HCT116 (cell line): Measurements from ENCODE around the gene OLFML1. TPM values are rescaled to one million over a fixed set of nuclear protein-coding genes. Genes with fewer than 3 reads are reported as not detected.

Experiments used
- ATAC-seq: fragments of 200-7000 bp; cut with Tn5 transposase; 2 replicates; pipeline ENCODE4 v1.9.1; 2020; ENCODE audit warnings: mild to moderate bottlenecking, moderate library complexity
- BruUV-seq: library from RNA; stranded (reverse); fragments of 400-500 nt; replicated peaks from 2 replicates; lab custom pipeline; 2021; lab: Mats Ljungman, UMichigan
- CTCF ChIA-PET: fragments of 300-600 bp; sonication (Branson Sonifier 250); formaldehyde crosslinking; loops from one replicate; lab custom pipeline; 2021; ENCODE audit warnings: antibody characterized with exemption; lab: Charles Lee
- POLR2A ChIA-PET: fragments of 300-600, 350-600 bp; sonication (Branson Sonifier 250); formaldehyde crosslinking; loops from one replicate; lab custom pipeline; 2021; ENCODE audit warnings: antibody characterized with exemption; lab: Charles Lee
- RAD21 ChIA-PET, 2 experiments: fragments of 300-600 bp; sonication (Branson Sonifier 250); formaldehyde crosslinking; loops; one replicate each; lab custom pipeline; 2023; ENCODE audit warnings: low total read pairs in 2 of 2; ENCODE audit not compliant: uncharacterized antibody in 2 of 2, unreplicated experiment in 2 of 2, low non-redundant PET in 1 of 2; lab: Charles Lee
- DNase-seq: peaks from one replicate; pipeline ENCODE4 v3.0.0-alpha.2; 2010; ENCODE audit warnings: low read depth, low spot score
- H2AFZ ChIP-seq: fragments of 200-600 bp; shearing (Covaris generic), sonication (generic); 2 replicates; pipeline ENCODE4 v1.6.1; 2017; ENCODE audit warnings: low read depth, mixed run types, mixed read lengths, antibody characterized with exemption, low read length; ENCODE audit not compliant: poor library complexity, severe bottlenecking
- H3K27ac ChIP-seq: 2 replicates; pipeline ENCODE4 v1.5.1; 2012; ENCODE audit warnings: low read depth, low read length
- H3K27me3 ChIP-seq: fragments of 200-600 bp; sonication (generic); 2 replicates; pipeline ENCODE4 v1.6.1; 2016; ENCODE audit warnings: mixed run types, low read length, mixed read lengths; ENCODE audit not compliant: insufficient read depth
- H3K36me3 ChIP-seq, 2 experiments: fragments of 200-500 bp in 1 of 2; fragments of 200-600 bp in 1 of 2; sonication (Bioruptor generic) in 1 of 2; sonication (generic) in 1 of 2; 2 replicates each; pipeline versions ENCODE4 v1.5.1 to v1.6.1; 2014 to 2016; ENCODE audit warnings: low read length in 2 of 2, inconsistent platforms in 1 of 2, mixed read lengths in 1 of 2, mixed run types in 1 of 2; ENCODE audit not compliant: insufficient read depth in 2 of 2, control insufficient read depth in 1 of 2
- H3K4me1 ChIP-seq, 2 experiments: fragments of 200-600 bp in 1 of 2; sonication (generic) in 1 of 2; 2 replicates each; pipeline versions ENCODE4 v1.5.1 to v1.6.1; 2012 to 2017; ENCODE audit warnings: low read length in 2 of 2, inconsistent platforms in 1 of 2, mild to moderate bottlenecking in 1 of 2, mixed read lengths in 1 of 2, mixed run types in 1 of 2, moderate library complexity in 1 of 2; ENCODE audit not compliant: insufficient read depth in 2 of 2, control insufficient read depth in 1 of 2
- H3K4me2 ChIP-seq: fragments of 200-600 bp; sonication (generic); 2 replicates; pipeline ENCODE4 v1.6.1; 2017; ENCODE audit warnings: mixed run types, low read length, mixed read lengths
- H3K4me3 ChIP-seq, 2 experiments: fragments of 200-600 bp in 1 of 2; sonication (generic) in 1 of 2; replicated peaks in 1 of 2; 2 replicates each; pipeline ENCODE4 v1.5.1; 2011 to 2016; ENCODE audit warnings: low read length in 2 of 2, control low read depth in 1 of 2, low read depth in 1 of 2, mild to moderate bottlenecking in 1 of 2, mixed read lengths in 1 of 2, mixed run types in 1 of 2
- H3K79me2 ChIP-seq: fragments of 200-600 bp; sonication (generic); 2 replicates; pipeline ENCODE4 v1.6.1; 2017; ENCODE audit warnings: mild to moderate bottlenecking, mixed run types, low read length, moderate library complexity, mixed read lengths; ENCODE audit not compliant: insufficient read depth
- H3K9ac ChIP-seq: fragments of 200-600 bp; sonication (generic); 2 replicates; pipeline ENCODE4 v1.6.1; 2016; ENCODE audit warnings: low read length, mixed read lengths
- H3K9me2 ChIP-seq: fragments of 200-600 bp; sonication (generic), shearing (Covaris generic); 2 replicates; pipeline ENCODE4 v1.6.1; 2017; ENCODE audit warnings: mixed run types, mild to moderate bottlenecking, moderate library complexity; ENCODE audit not compliant: insufficient read depth
- H3K9me3 ChIP-seq, 2 experiments: fragments of 200-500 bp in 1 of 2; fragments of 200-600 bp in 1 of 2; sonication (Bioruptor generic) in 1 of 2; sonication (generic) in 1 of 2; 2 replicates each; pipeline ENCODE4 v1.6.1; 2014 to 2017; ENCODE audit warnings: low read length in 2 of 2, mixed read lengths in 2 of 2, inconsistent platforms in 1 of 2, low read depth in 1 of 2, mild to moderate bottlenecking in 1 of 2, mixed run types in 1 of 2, moderate library complexity in 1 of 2; ENCODE audit not compliant: control insufficient read depth in 1 of 2, insufficient read depth in 1 of 2
- H4K20me1 ChIP-seq: fragments of 200-600 bp; sonication (generic), shearing (Covaris generic); 2 replicates; pipeline ENCODE4 v1.6.1; 2017; ENCODE audit warnings: mixed run types, mild to moderate bottlenecking, moderate library complexity; ENCODE audit not compliant: insufficient read depth
- CBX3 ChIP-seq: IDR thresholded peaks from 2 replicates; pipeline ENCODE4 v1.6.1; 2012; ENCODE audit warnings: low read depth
- CTCF ChIP-seq, 3 experiments: fragments of 200-600 bp in 1 of 3; sonication (generic) in 1 of 3; IDR thresholded peaks in 2 of 3; conservative IDR thresholded peaks in 1 of 3; 2 replicates each; pipeline ENCODE4 v1.5.1; 2012 to 2017; ENCODE audit warnings: low read depth in 2 of 3, low read length in 2 of 3, antibody characterized with exemption in 1 of 3, borderline replicate concordance in 1 of 3, control low read depth in 1 of 3, mild to moderate bottlenecking in 1 of 3, mixed read lengths in 1 of 3, mixed run types in 1 of 3, moderate library complexity in 1 of 3; ENCODE audit not compliant: insufficient read depth in 1 of 3
- FOSL1 ChIP-seq: IDR thresholded peaks from 2 replicates; pipeline ENCODE4 v1.6.1; 2012; ENCODE audit warnings: low read depth
- RAD21 ChIP-seq: IDR thresholded peaks from 2 replicates; pipeline ENCODE4 v1.6.1; 2012; ENCODE audit warnings: low read depth, mild to moderate bottlenecking
- SIN3A ChIP-seq: IDR thresholded peaks from 2 replicates; pipeline ENCODE4 v1.6.1; 2012; ENCODE audit warnings: low read depth
- SP1 ChIP-seq: IDR thresholded peaks from 2 replicates; pipeline ENCODE4 v1.6.1; 2012; ENCODE audit warnings: low read depth
- SRF ChIP-seq: IDR thresholded peaks from 2 replicates; pipeline ENCODE4 v1.6.1; 2012; ENCODE audit warnings: low read depth
- ZBTB33 ChIP-seq: IDR thresholded peaks from 2 replicates; pipeline ENCODE4 v1.6.1; 2011; ENCODE audit warnings: mild to moderate bottlenecking, low read length, moderate library complexity; ENCODE audit not compliant: insufficient replicate concordance; ENCODE audit errors: extremely low read depth
- ZFX ChIP-seq: fragments of 450-650 bp; IDR thresholded peaks from 2 replicates; pipeline ENCODE4 v1.6.1; 2017
- ZNF274 ChIP-seq: fragments of 200-500 bp; sonication (Bioruptor generic); IDR thresholded peaks from 2 replicates; pipeline ENCODE4 v1.6.1; 2014; ENCODE audit warnings: mild to moderate bottlenecking, low read depth, low read length, inconsistent platforms
- intact Hi-C: fragments of 100-400 bp; cut with micrococcal nuclease; formaldehyde crosslinking; loops from 2 replicates; pipeline ENCODE4 v1.10.0; 2022
- total RNA-seq: library from RNA; stranded (reverse); gene quantifications from one replicate; pipeline ENCODE4 v1.2.1, GENCODE V29; 2021; ENCODE audit not compliant: unreplicated experiment
- TF ChIP-seq, protein P1 (sequence below): IDR thresholded peaks from 2 replicates; pipeline ENCODE4 v1.6.1; 2012
- TF ChIP-seq, protein P2 (sequence below): IDR thresholded peaks from 2 replicates; pipeline ENCODE4 v1.6.1; 2012; ENCODE audit warnings: low read depth
- TF ChIP-seq, protein P3 (sequence below): IDR thresholded peaks from 2 replicates; pipeline ENCODE4 v1.6.1; 2012

OLFML1 gene
- total RNA-seq, 1 experiment from 2014 or later, result not detected

DNA sequence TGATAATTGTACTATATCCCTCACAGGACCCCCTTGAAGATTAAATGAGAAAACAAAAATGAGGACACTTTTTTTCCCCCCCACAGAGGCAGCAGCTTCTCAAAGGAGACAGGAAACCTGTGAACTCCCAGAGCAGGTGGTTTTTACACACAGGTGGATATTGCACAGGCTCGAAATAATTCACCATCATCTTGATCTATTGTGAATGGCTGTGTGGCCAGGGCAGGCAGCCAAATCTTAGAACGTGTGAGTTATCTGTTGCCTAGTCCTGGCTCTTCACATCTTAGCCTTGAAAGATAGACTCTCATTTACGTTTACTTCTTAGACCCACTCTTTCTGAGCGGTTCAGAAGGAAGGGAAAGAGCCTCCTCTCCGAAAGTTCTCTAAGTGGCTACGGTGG, 52.0 kb downstream of the OLFML1 start:
- no peak for DNase-seq
- H3K9me3 ChIP-seq, result no peaks in the 10 kb centered on the region
- H3K9me2 ChIP-seq, result no peaks in the 10 kb centered on the region
- peaks cover 7% of the 10 kb centered on the region; the same call in 1 of the 2 replicates for H3K27me3 ChIP-seq
- BruUV-seq, result no TSS peak
- H3K36me3 ChIP-seq, result no peaks in the 10 kb centered on the region
- no peak overlapping the region for H3K9ac ChIP-seq
- CTCF ChIA-PET, result no interaction called here
- no peaks in the 10 kb centered on the region for H3K4me1 ChIP-seq
- RAD21 ChIA-PET, result no interaction called here
- POLR2A ChIA-PET, result no interaction called here
- no peak overlapping the region for H3K4me2 ChIP-seq
- no peaks in the 10 kb centered on the region for H4K20me1 ChIP-seq
- no peak overlapping the region for H2AFZ ChIP-seq
- TF ChIP-seq, protein P1, sequence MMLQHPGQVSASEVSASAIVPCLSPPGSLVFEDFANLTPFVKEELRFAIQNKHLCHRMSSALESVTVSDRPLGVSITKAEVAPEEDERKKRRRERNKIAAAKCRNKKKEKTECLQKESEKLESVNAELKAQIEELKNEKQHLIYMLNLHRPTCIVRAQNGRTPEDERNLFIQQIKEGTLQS, result no peak
- TF ChIP-seq SIN3A, result no peak
- no peaks in the 10 kb centered on the region for H3K79me2 ChIP-seq
- no peak for ATAC-seq
- H3K4me3 ChIP-seq, result no peak overlapping the region
- intact Hi-C loops, result no loop called here
- no peak overlapping the region for H3K27ac ChIP-seq

GRCh38 chr11:7538031-7538430, 52.7 kb downstream of the OLFML1 start:
- H4K20me1 ChIP-seq, result no peaks in the 10 kb centered on the region
- intact Hi-C loops, result no loop called here
- H2AFZ ChIP-seq, result no peak overlapping the region
- no peaks in the 10 kb centered on the region for H3K9me3 ChIP-seq
- H3K4me3 ChIP-seq, result no peak overlapping the region
- H3K9ac ChIP-seq, result no peak overlapping the region
- H3K4me2 ChIP-seq, result no peak overlapping the region
- no peaks in the 10 kb centered on the region for H3K36me3 ChIP-seq
- CTCF ChIA-PET, result no interaction called here
- POLR2A ChIA-PET, result no interaction called here
- RAD21 ChIA-PET, result no interaction called here
- BruUV-seq, result no TSS peak
- peaks cover 7% of the 10 kb centered on the region; the same call in 1 of the 2 replicates for H3K27me3 ChIP-seq
- no peak for DNase-seq
- no peak for ATAC-seq
- H3K9me2 ChIP-seq, result no peaks in the 10 kb centered on the region
- no peaks in the 10 kb centered on the region for H3K4me1 ChIP-seq
- H3K27ac ChIP-seq, result no peak overlapping the region
- no peaks in the 10 kb centered on the region for H3K79me2 ChIP-seq
- TF ChIP-seq ZBTB33 (no peak), FOSL1 (no peak), SP1 (no peak), CBX3 (no peak), SIN3A (no peak), SRF (no peak), ZFX (no peak), ZNF274 (no peak), CTCF (IDR thresholded peaks at IDR 0.05 in 2 of 3, conservative IDR thresholded peaks at IDR 0.05 in 1 of 3; ENCODE audit: borderline replicate concordance in 1 of 3, insufficient read depth in 1 of 3, low read depth in 2 of 3, low read length in 2 of 3) (no peak), RAD21 (no peak)
- TF ChIP-seq, protein P2, sequence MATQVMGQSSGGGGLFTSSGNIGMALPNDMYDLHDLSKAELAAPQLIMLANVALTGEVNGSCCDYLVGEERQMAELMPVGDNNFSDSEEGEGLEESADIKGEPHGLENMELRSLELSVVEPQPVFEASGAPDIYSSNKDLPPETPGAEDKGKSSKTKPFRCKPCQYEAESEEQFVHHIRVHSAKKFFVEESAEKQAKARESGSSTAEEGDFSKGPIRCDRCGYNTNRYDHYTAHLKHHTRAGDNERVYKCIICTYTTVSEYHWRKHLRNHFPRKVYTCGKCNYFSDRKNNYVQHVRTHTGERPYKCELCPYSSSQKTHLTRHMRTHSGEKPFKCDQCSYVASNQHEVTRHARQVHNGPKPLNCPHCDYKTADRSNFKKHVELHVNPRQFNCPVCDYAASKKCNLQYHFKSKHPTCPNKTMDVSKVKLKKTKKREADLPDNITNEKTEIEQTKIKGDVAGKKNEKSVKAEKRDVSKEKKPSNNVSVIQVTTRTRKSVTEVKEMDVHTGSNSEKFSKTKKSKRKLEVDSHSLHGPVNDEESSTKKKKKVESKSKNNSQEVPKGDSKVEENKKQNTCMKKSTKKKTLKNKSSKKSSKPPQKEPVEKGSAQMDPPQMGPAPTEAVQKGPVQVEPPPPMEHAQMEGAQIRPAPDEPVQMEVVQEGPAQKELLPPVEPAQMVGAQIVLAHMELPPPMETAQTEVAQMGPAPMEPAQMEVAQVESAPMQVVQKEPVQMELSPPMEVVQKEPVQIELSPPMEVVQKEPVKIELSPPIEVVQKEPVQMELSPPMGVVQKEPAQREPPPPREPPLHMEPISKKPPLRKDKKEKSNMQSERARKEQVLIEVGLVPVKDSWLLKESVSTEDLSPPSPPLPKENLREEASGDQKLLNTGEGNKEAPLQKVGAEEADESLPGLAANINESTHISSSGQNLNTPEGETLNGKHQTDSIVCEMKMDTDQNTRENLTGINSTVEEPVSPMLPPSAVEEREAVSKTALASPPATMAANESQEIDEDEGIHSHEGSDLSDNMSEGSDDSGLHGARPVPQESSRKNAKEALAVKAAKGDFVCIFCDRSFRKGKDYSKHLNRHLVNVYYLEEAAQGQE, result no peak
- TF ChIP-seq, protein P3, sequence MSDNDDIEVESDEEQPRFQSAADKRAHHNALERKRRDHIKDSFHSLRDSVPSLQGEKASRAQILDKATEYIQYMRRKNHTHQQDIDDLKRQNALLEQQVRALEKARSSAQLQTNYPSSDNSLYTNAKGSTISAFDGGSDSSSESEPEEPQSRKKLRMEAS, result no peak
